Mesendoderm (in vitro differentiated cells): ENCODE results near the gene SLC35D3.
A peak's percentile ranks its signal among the peaks of the same experiment; 100 is the strongest.

Experiments
- DNase-seq: peaks from one replicate; pipeline ENCODE4 v3.0.0; 2013
- H2AK5ac ChIP-seq: 2 replicates; pipeline ENCODE4 v1.6.1; 2013; ENCODE audit warnings: low read length, inconsistent platforms
- H2BK120ac ChIP-seq: 2 replicates; pipeline ENCODE4 v1.6.1; 2013; ENCODE audit warnings: low read depth, mild to moderate bottlenecking, low read length, moderate library complexity, mixed read lengths
- H2BK15ac ChIP-seq: replicated peaks from 2 replicates; pipeline ENCODE4 v1.6.1; 2013; ENCODE audit warnings: low read depth, mild to moderate bottlenecking, moderate library complexity
- H2BK5ac ChIP-seq: 2 replicates; pipeline ENCODE4 v1.6.1; 2013; ENCODE audit warnings: low read length, inconsistent platforms
- H3K18ac ChIP-seq: 2 replicates; pipeline ENCODE4 v1.6.1; 2013; ENCODE audit warnings: mild to moderate bottlenecking, low read length, mixed read lengths
- H3K23ac ChIP-seq: one replicate; pipeline ENCODE4 v1.6.1; 2013; ENCODE audit warnings: low read length
- H3K27ac ChIP-seq: 2 replicates; pipeline ENCODE4 v1.5.1; 2013; ENCODE audit warnings: low read depth, mild to moderate bottlenecking, inconsistent platforms, low read length, moderate library complexity
- H3K27me3 ChIP-seq: 2 replicates; pipeline ENCODE4 v1.6.1; 2013; ENCODE audit warnings: low read length, control low read depth, mild to moderate bottlenecking, inconsistent platforms; ENCODE audit not compliant: insufficient read depth, poor library complexity
- H3K36me3 ChIP-seq: 2 replicates; pipeline ENCODE4 v1.6.1; 2013; ENCODE audit warnings: low read length, inconsistent platforms; ENCODE audit not compliant: control insufficient read depth, insufficient read depth
- H3K4ac ChIP-seq: one replicate; pipeline ENCODE4 v1.6.1; 2013; ENCODE audit warnings: low read depth, mild to moderate bottlenecking, low read length, moderate library complexity
- H3K4me1 ChIP-seq: 2 replicates; pipeline ENCODE4 v1.6.1; 2013; ENCODE audit warnings: low read depth, low read length, inconsistent platforms; ENCODE audit not compliant: control insufficient read depth
- H3K4me2 ChIP-seq: 2 replicates; pipeline ENCODE4 v1.6.1; 2013; ENCODE audit warnings: low read length
- H3K4me3 ChIP-seq: 2 replicates; pipeline ENCODE4 v1.5.1; 2013; ENCODE audit warnings: mild to moderate bottlenecking, low read length
- H3K56ac ChIP-seq: one replicate; pipeline ENCODE4 v1.6.1; 2013; ENCODE audit warnings: low read length
- H3K79me1 ChIP-seq: 2 replicates; pipeline ENCODE4 v1.6.1; 2013; ENCODE audit warnings: low read length, inconsistent platforms
- H3K79me2 ChIP-seq: 2 replicates; pipeline ENCODE4 v1.6.1; 2013; ENCODE audit warnings: mild to moderate bottlenecking, low read length; ENCODE audit not compliant: control insufficient read depth, insufficient read depth
- H3K9ac ChIP-seq: 2 replicates; pipeline ENCODE4 v1.6.1; 2013; ENCODE audit warnings: low read length, inconsistent platforms
- H4K5ac ChIP-seq: one replicate; pipeline ENCODE4 v1.6.1; 2013; ENCODE audit warnings: low read length
- H4K8ac ChIP-seq: one replicate; pipeline ENCODE4 v1.6.1; 2013; ENCODE audit warnings: low read depth, mild to moderate bottlenecking, control low read depth, low read length, moderate library complexity
- WGBS: extraction: QIAGEN DNeasy Blood & Tissue Kit; methylation state at CpG from one replicate; pipeline ENCODE4 v1.1.7; 2013; ENCODE audit warnings: low lambda C conversion rate, missing lambda C conversion rate; ENCODE audit not compliant: insufficient coverage; ENCODE audit errors: extremely low coverage; 5-methylcytosine and 5-hydroxymethylcytosine counted together

The SLC35D3 gene

DNA sequence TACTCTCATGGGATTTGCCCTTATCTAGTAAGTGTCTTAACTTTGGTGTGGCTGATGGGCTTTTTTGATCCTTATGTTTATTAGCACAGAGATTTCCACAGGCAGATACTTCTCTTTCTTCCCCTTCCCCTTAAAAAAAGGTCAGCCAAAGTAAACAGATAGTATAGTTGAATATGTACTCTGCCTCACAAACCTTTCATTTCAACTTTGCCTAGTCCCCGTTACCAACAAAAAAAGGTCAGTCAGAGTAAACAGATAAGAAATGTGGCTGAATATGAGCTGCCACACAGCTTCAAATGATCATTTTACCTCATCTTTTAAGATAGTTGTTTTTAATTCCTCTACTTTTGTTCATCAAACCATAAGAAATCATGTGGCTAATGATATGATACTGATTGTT lies 34.1 kb upstream of the SLC35D3 start:
- no peak overlapping the region for H2AK5ac ChIP-seq
- H3K79me2 ChIP-seq = no peaks in the 10 kb centered on the region
- H4K5ac ChIP-seq = no peak overlapping the region
- DNase-seq = peak; percentile 31
- no peak overlapping the region for H3K4ac ChIP-seq
- no peak overlapping the region for H3K4me2 ChIP-seq
- no peak overlapping the region for H2BK120ac ChIP-seq
- no peak overlapping the region for H4K8ac ChIP-seq
- WGBS = no CpG with 5 or more reads among the region's 1 CpG
- H3K27ac ChIP-seq = no peak overlapping the region
- no peaks in the 10 kb centered on the region for H3K79me1 ChIP-seq
- no peak overlapping the region for H3K23ac ChIP-seq
- H3K4me1 ChIP-seq = no peaks in the 10 kb centered on the region
- H2BK15ac ChIP-seq = no peak overlapping the region
- H3K18ac ChIP-seq = no peak overlapping the region
- no peaks in the 10 kb centered on the region for H3K27me3 ChIP-seq
- no peak overlapping the region for H3K56ac ChIP-seq
- no peaks in the 10 kb centered on the region for H3K36me3 ChIP-seq
- H3K9ac ChIP-seq = no peak overlapping the region
- no peak overlapping the region for H2BK5ac ChIP-seq
- no peak overlapping the region for H3K4me3 ChIP-seq

DNA sequence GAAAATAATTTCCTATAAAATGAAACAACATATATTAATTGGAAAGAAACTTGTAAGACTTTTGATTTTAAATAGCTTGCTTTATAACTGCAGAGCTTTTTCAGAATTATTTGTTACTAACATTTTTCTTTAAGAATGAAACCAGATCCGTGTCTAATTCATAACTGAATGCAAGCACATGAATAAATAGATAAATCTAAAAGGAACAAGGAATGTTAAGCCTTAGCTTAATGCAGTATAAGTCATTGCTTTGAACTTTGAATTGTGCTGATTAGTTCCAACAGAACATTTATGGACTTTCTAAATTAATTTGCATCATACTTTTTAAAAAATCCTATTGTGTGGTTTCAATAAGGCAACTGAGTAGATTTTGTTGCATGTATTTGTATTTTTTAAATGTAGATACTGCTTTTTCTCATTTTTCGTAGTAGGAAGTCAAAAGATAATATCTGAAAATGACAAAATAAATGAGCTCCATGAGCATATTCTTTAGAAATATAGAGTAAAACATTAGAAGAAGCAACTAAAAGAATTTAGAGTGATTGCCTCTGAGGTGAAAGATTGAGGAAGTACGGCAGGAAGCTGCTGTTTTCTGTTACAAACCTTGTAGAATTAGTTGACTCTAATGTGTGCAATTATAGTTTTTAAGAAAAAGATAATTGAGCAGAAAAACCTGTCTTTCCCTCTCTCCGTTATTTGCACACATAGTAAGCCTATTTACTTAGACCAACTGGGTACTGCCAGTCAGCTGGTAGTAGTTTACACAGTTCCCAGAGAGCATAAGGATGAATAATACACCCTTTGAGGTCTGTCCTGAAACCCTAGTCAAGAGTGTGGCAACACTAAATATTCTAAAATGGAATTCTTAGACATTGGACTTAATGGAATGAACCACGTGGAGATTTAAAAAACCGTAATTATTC lies 32.6 kb upstream of the SLC35D3 start:
- no peak overlapping the region for H3K56ac ChIP-seq
- no peak overlapping the region for H2BK120ac ChIP-seq
- no peak overlapping the region for H4K8ac ChIP-seq
- no peaks in the 10 kb centered on the region for H3K79me1 ChIP-seq
- H2BK15ac ChIP-seq = no peak overlapping the region
- H3K27ac ChIP-seq = no peak overlapping the region
- H4K5ac ChIP-seq = no peak overlapping the region
- no peak overlapping the region for H2BK5ac ChIP-seq
- H3K23ac ChIP-seq = no peak overlapping the region
- H3K79me2 ChIP-seq = no peaks in the 10 kb centered on the region
- no peak overlapping the region for H3K4ac ChIP-seq
- H3K9ac ChIP-seq = no peak overlapping the region
- no peaks in the 10 kb centered on the region for H3K36me3 ChIP-seq
- no CpG with 5 or more reads among the region's 6 CpGs for WGBS
- H3K4me2 ChIP-seq = no peak overlapping the region
- H3K27me3 ChIP-seq = no peaks in the 10 kb centered on the region
- H2AK5ac ChIP-seq = no peak overlapping the region
- no peak for DNase-seq
- no peak overlapping the region for H3K4me3 ChIP-seq
- H3K4me1 ChIP-seq = no peaks in the 10 kb centered on the region
- H3K18ac ChIP-seq = no peak overlapping the region

DNA sequence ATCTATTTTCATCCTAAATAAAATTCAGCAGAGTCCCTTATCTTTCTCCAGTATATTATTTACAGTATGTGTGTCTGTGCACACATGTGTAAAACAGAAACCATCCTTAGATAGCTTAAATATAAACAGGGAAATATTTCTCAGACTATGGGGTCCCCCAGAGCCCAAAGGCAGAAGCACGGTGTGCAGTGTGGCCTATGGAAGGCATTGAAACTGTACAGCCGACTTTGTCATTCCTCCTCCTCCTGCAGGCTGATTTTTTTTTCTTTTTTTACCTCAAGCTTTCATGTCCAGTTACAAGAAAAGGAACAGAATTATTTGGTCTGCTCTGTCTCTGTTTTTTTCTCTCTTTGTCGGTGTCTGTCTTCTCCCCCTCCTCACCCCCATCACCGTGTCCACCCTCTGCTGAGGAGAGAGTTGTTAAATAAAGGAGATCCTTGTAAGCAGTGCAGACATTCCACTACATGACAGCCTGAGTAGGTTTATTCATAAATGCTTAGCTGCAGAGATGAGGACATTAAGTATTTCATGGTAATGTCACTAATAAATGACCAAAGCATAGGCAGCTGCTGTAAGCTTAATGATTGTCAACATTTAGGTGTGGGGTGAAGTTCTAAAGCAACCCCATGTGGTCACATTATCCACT lies 31.8 kb upstream of the SLC35D3 start:
- WGBS = no CpG with 5 or more reads among the region's 4 CpGs
- H3K79me2 ChIP-seq = no peaks in the 10 kb centered on the region
- DNase-seq = no peak
- H3K4me3 ChIP-seq = no peak overlapping the region
- no peak overlapping the region for H3K56ac ChIP-seq
- no peak overlapping the region for H4K8ac ChIP-seq
- no peak overlapping the region for H2AK5ac ChIP-seq
- no peak overlapping the region for H3K9ac ChIP-seq
- H2BK5ac ChIP-seq = no peak overlapping the region
- H2BK120ac ChIP-seq = no peak overlapping the region
- H4K5ac ChIP-seq = no peak overlapping the region
- no peaks in the 10 kb centered on the region for H3K27me3 ChIP-seq
- no peak overlapping the region for H3K27ac ChIP-seq
- no peaks in the 10 kb centered on the region for H3K79me1 ChIP-seq
- no peak overlapping the region for H3K4ac ChIP-seq
- H2BK15ac ChIP-seq = no peak overlapping the region
- H3K4me1 ChIP-seq = no peaks in the 10 kb centered on the region
- H3K4me2 ChIP-seq = no peak overlapping the region
- H3K18ac ChIP-seq = no peak overlapping the region
- H3K36me3 ChIP-seq = no peaks in the 10 kb centered on the region
- no peak overlapping the region for H3K23ac ChIP-seq

DNA sequence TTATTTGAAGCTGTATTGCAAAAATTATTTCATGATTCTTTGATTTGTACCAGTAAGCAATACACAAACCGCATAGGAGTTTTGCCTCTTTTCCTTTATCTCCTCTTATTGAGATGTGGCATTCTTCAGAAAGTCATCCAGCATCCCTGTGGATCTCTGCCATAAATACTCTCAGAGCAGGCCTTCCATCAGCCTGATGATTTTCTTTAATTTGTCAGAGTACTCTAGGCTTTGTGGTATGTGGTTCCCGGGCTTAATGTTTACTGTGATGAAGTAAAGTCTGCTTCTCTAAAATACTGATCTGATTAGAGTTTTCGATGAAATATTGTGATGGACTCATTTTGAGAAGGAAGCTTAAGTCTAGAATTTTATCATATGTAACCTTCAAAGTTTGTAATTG lies 31.1 kb upstream of the SLC35D3 start:
- Histone ChIP-seq H3K27me3 (no peaks in the 10 kb centered on the region), H2AK5ac (no peak overlapping the region), H3K4ac (no peak overlapping the region), H3K56ac (no peak overlapping the region), H3K4me2 (no peak overlapping the region), H4K8ac (no peak overlapping the region), H3K4me3 (no peak overlapping the region), H3K79me1 (no peaks in the 10 kb centered on the region), H3K18ac (no peak overlapping the region), H4K5ac (no peak overlapping the region), H2BK15ac (no peak overlapping the region), H3K27ac (no peak overlapping the region), H3K23ac (no peak overlapping the region), H3K79me2 (no peaks in the 10 kb centered on the region), H3K9ac (no peak overlapping the region), H3K4me1 (no peaks in the 10 kb centered on the region), H3K36me3 (no peaks in the 10 kb centered on the region), H2BK120ac (no peak overlapping the region), H2BK5ac (no peak overlapping the region)
- no peak for DNase-seq
- WGBS = no CpG with 5 or more reads among the region's 3 CpGs

DNA sequence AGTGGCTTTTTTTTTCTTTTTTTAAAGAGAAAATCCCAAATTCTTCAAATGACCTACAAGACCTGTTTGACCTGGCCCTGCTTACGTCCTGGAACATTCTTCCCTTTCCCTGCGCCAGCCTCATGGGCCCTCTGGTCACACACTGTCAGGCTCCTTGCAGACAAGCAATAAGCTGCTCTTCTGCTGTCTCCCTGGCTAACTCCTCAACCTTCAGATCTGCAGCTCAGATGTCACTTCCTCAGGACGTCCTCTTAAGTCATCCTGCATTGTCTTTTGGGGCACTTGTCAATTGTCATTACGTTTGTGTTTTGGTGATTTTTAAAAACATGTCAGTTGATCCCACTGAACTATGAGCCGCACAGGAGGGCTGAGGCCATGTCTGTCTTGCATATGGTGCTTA lies 28.9 kb upstream of the SLC35D3 start:
- no CpG with 5 or more reads among the region's 5 CpGs for WGBS
- no peaks in the 10 kb centered on the region for H3K27me3 ChIP-seq
- H4K8ac ChIP-seq = no peak overlapping the region
- no peak overlapping the region for H3K56ac ChIP-seq
- H2BK15ac ChIP-seq = no peak overlapping the region
- no peak overlapping the region for H2BK5ac ChIP-seq
- no peaks in the 10 kb centered on the region for H3K4me1 ChIP-seq
- H3K4me3 ChIP-seq = no peak overlapping the region
- no peaks in the 10 kb centered on the region for H3K79me1 ChIP-seq
- no peak overlapping the region for H4K5ac ChIP-seq
- no peak overlapping the region for H2AK5ac ChIP-seq
- no peak overlapping the region for H3K18ac ChIP-seq
- H3K4ac ChIP-seq = no peak overlapping the region
- H3K27ac ChIP-seq = no peak overlapping the region
- H3K4me2 ChIP-seq = no peak overlapping the region
- no peak for DNase-seq
- H3K23ac ChIP-seq = no peak overlapping the region
- no peaks in the 10 kb centered on the region for H3K36me3 ChIP-seq
- H2BK120ac ChIP-seq = no peak overlapping the region
- H3K79me2 ChIP-seq = no peaks in the 10 kb centered on the region
- H3K9ac ChIP-seq = no peak overlapping the region
